CD14-positive monocyte (primary cell): ENCODE data around the gene WEE2. TPM values are rescaled to one million over a fixed set of nuclear protein-coding genes. Genes with fewer than 3 reads are reported as not detected.

Source experiments
- DNase-seq, 3 donors: peaks; one replicate each; pipeline ENCODE4 v3.0.0-alpha.2; 2011 to 2022
- H2AFZ ChIP-seq: 2 replicates; pipeline ENCODE4 v1.6.0; 2012; ENCODE audit warnings: mild to moderate bottlenecking, low read depth, low read length, inconsistent platforms; ENCODE audit not compliant: insufficient read depth, poor library complexity, severe bottlenecking
- H3K27ac ChIP-seq, 2 donors: 1 replicate in 1 of 2; 2 replicates in 1 of 2; pipeline ENCODE4 v1.5.1; 2012 to 2013; ENCODE audit warnings: low read length in 2 of 2, control low read depth in 1 of 2, inconsistent platforms in 1 of 2, low read depth in 1 of 2, mild to moderate bottlenecking in 1 of 2
- H3K27me3 ChIP-seq, 2 donors: one replicate each; pipeline versions ENCODE4 v1.6.0 to v1.6.1; 2011 to 2013; ENCODE audit warnings: low read length in 2 of 2; ENCODE audit not compliant: control insufficient read depth in 2 of 2, insufficient read depth in 2 of 2
- H3K36me3 ChIP-seq, 2 donors: replicated peaks in 1 of 2; 1 replicate in 1 of 2; 2 replicates in 1 of 2; pipeline versions ENCODE4 v1.5.1 to v1.6.1; 2012 to 2013; ENCODE audit warnings: low read length in 2 of 2, control low read depth in 1 of 2, inconsistent platforms in 1 of 2, mild to moderate bottlenecking in 1 of 2; ENCODE audit not compliant: insufficient read depth in 2 of 2, control insufficient read depth in 1 of 2
- H3K4me1 ChIP-seq, 2 donors: 1 replicate in 1 of 2; 2 replicates in 1 of 2; pipeline versions ENCODE4 v1.5.1 to v1.6.1; 2012 to 2013; ENCODE audit warnings: low read length in 2 of 2, control low read depth in 1 of 2, inconsistent platforms in 1 of 2, mild to moderate bottlenecking in 1 of 2, moderate library complexity in 1 of 2; ENCODE audit not compliant: insufficient read depth in 2 of 2, control insufficient read depth in 1 of 2
- H3K4me2 ChIP-seq: replicated peaks from 2 replicates; pipeline ENCODE3; 2012; ENCODE audit warnings: low read length, moderate library complexity, mild to moderate bottlenecking; ENCODE audit not compliant: poor library complexity, severe bottlenecking; ENCODE audit errors: extremely low read depth
- H3K4me3 ChIP-seq, 3 experiments: fragments of 200-600 bp in 1 of 3; sonication (generic) in 1 of 3; replicated peaks in 1 of 3; 1 replicate in 2 of 3; 2 replicates in 1 of 3; pipeline ENCODE4 v1.5.1; 2011 to 2013; ENCODE audit warnings: low read length in 3 of 3, mild to moderate bottlenecking in 3 of 3, control low read depth in 2 of 3, low read depth in 2 of 3, inconsistent platforms in 1 of 3, moderate library complexity in 1 of 3
- H3K79me2 ChIP-seq: 2 replicates; pipeline ENCODE4 v1.6.0; 2012; ENCODE audit warnings: mild to moderate bottlenecking, control low read depth, inconsistent platforms, low read length, moderate library complexity; ENCODE audit not compliant: insufficient read depth
- H3K9ac ChIP-seq: 2 replicates; pipeline ENCODE4 v1.6.0; 2017; ENCODE audit warnings: low read length, mild to moderate bottlenecking; ENCODE audit not compliant: insufficient read depth, poor library complexity, severe bottlenecking
- H3K9me3 ChIP-seq, 2 donors: replicated peaks in 1 of 2; 1 replicate in 1 of 2; 2 replicates in 1 of 2; pipeline versions ENCODE4 v1.5.1 to v1.6.1; 2012 to 2013; ENCODE audit warnings: low read length in 2 of 2, control low read depth in 1 of 2; ENCODE audit not compliant: control insufficient read depth in 1 of 2, insufficient read depth in 1 of 2
- H4K20me1 ChIP-seq: 2 replicates; pipeline ENCODE4 v1.6.0; 2012; ENCODE audit warnings: mild to moderate bottlenecking, low read length, control low read depth, moderate library complexity; ENCODE audit not compliant: insufficient read depth
- H3K27ac Mint-ChIP-seq, 7 donors: one replicate each; pipeline ENCODE4 v1.8.0; 2020; ENCODE audit warnings: mild to moderate bottlenecking in 7 of 7, mixed read lengths in 7 of 7, moderate library complexity in 6 of 7, inconsistent platforms in 2 of 7
- H3K27me3 Mint-ChIP-seq, 3 donors: one replicate each; pipeline ENCODE4 v1.8.0; 2021 to 2022; ENCODE audit warnings: low read depth in 3 of 3, mild to moderate bottlenecking in 3 of 3, mixed read lengths in 3 of 3, moderate library complexity in 3 of 3, inconsistent platforms in 1 of 3
- H3K36me3 Mint-ChIP-seq, 2 donors: one replicate each; pipeline ENCODE4 v1.8.0; 2020; ENCODE audit warnings: mixed read lengths in 2 of 2, inconsistent platforms in 1 of 2, mild to moderate bottlenecking in 1 of 2
- H3K4me1 Mint-ChIP-seq: one replicate; pipeline ENCODE4 v1.8.0; 2020; ENCODE audit warnings: mild to moderate bottlenecking, mixed read lengths
- H3K4me3 Mint-ChIP-seq, 2 donors: one replicate each; pipeline ENCODE4 v1.8.0; 2020; ENCODE audit warnings: mild to moderate bottlenecking in 2 of 2, mixed read lengths in 2 of 2, moderate library complexity in 1 of 2
- H3K9me3 Mint-ChIP-seq, 7 donors: one replicate each; pipeline ENCODE4 v1.8.0; 2020 to 2022; ENCODE audit warnings: mixed read lengths in 7 of 7, mild to moderate bottlenecking in 6 of 7, moderate library complexity in 6 of 7, inconsistent platforms in 2 of 7
- WGBS: methylation state at CpG from one replicate; pipeline ENCODE4 v1.1.5; 2013; ENCODE audit warnings: missing lambda C conversion rate; ENCODE audit not compliant: insufficient coverage; 5-methylcytosine and 5-hydroxymethylcytosine counted together
- intact Hi-C, 2 donors: fragments of 100-400 bp; cut with micrococcal nuclease; formaldehyde crosslinking; loops; one replicate each; pipeline versions ENCODE4 v1.15.0 to v1.15.1; 2023
- polyA plus RNA-seq, 3 donors: library from polyadenylated mRNA; depleted of rRNA in 1 of 3; unstranded in 2 of 3; stranded (reverse) in 1 of 3; fragments of 300-500 nt in 2 of 3; fragments of >200 nt in 1 of 3; fragmentation: Illumina TruSeq in 2 of 3; gene quantifications; 1 replicate in 2 of 3; 2 replicates in 1 of 3; pipeline ENCODE4 v1.2.3, GENCODE V29; 2012 to 2021
- TF ChIP-seq, protein P1 (sequence below): fragments of 200-600 bp; IDR thresholded peaks from one replicate; pipeline ENCODE4 v1.8.0; 2022; ENCODE audit warnings: antibody characterized with exemption, mild to moderate bottlenecking

The WEE2 gene
- polyA plus RNA-seq, 3 donors = not detected

DNA sequence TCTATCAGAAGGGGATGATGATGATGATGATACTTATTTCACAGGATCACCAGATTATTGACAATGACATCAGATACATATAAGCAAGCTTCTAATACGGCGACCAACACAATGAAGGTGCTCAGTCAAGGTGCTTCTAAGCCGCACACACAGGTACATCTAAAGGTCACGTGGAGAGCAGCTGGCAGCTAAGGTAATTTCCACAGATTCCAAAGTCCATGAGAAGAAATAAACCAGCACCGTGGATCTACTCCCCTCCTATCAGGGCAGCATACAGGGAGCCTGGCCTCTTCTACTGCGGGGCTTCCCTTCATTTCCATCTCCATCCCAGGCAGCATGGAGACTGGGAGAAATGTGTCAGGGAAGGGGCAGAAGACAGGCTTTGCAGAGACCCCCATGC, 43.7 kb upstream of the WEE2 start:
- Histone ChIP-seq H3K27ac (no peak overlapping the region), H3K4me3 (no peak overlapping the region), H3K4me1 (peaks cover 45 to 47% of the 10 kb centered on the region in 2 donors), H3K9me3 (no peaks in the 10 kb centered on the region), H3K9ac (no peak overlapping the region), H2AFZ (no peak overlapping the region), H3K27me3 (no peaks in the 10 kb centered on the region), H3K79me2 (no peaks in the 10 kb centered on the region), H3K36me3 (peaks cover 6 to 19% of the 10 kb centered on the region in 2 donors), H3K4me2 (no peak overlapping the region), H4K20me1 (no peaks in the 10 kb centered on the region)
- no peak for DNase-seq
- Mint-ChIP-seq H3K9me3 (no peaks in the 10 kb centered on the region), H3K27ac (peak overlapping the region in 2 of 7 donors; percentile 16 to 18), H3K4me1 (peaks cover 43% of the 10 kb centered on the region), H3K36me3 (peaks cover 21 to 32% of the 10 kb centered on the region in 2 donors), H3K4me3 (no peak overlapping the region), H3K27me3 (peaks cover 0 to 4% (median 1%) of the 10 kb centered on the region in 3 donors)
- intact Hi-C loops = no loop called here
- TF ChIP-seq, protein P1, sequence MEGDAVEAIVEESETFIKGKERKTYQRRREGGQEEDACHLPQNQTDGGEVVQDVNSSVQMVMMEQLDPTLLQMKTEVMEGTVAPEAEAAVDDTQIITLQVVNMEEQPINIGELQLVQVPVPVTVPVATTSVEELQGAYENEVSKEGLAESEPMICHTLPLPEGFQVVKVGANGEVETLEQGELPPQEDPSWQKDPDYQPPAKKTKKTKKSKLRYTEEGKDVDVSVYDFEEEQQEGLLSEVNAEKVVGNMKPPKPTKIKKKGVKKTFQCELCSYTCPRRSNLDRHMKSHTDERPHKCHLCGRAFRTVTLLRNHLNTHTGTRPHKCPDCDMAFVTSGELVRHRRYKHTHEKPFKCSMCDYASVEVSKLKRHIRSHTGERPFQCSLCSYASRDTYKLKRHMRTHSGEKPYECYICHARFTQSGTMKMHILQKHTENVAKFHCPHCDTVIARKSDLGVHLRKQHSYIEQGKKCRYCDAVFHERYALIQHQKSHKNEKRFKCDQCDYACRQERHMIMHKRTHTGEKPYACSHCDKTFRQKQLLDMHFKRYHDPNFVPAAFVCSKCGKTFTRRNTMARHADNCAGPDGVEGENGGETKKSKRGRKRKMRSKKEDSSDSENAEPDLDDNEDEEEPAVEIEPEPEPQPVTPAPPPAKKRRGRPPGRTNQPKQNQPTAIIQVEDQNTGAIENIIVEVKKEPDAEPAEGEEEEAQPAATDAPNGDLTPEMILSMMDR = no peak
- WGBS = 100% methylated on average over 2 of the region's 6 CpGs

DNA sequence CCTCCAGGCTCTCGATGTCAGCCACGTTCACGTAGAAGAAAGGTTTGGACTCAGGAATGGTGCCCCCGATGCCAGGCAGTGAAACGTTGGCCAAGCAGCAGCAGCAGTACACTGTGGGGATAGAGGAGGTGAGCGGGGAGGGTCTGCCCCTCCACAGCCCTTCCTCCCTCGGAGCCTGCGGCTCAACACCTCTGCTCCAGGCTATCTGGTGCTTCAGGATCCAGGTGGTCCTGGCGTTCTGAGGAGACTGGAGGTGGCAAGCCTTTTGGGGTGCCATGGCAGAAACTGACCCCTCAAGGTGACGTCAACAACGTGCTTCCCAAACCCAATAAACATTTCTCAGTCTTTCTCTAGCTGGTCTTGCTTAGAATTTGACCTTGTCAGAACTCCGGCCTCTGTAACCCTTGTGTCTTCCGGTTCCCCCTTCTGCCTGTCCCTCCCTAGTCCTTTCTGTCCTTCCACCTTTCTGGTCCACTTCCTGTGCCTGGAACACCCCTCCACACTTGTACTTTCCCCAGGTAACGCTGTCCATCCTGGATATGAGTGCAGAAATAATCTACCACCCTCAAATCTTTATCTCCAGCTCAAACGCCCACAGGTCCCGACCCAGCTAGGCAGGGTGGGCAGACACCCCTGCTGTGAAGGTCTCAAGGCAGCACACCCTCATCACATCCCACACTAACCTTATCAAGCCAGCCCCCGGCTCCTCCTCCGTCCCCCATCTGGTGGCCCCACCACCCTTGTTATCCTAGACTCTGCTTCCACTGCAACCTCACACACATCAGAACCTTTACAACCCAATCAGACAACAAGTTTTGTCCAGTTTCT, 42.7 kb upstream of the WEE2 start:
- Histone ChIP-seq H4K20me1 (no peaks in the 10 kb centered on the region), H3K9ac (no peak overlapping the region), H3K79me2 (no peaks in the 10 kb centered on the region), H3K4me2 (no peak overlapping the region), H3K27ac (no peak overlapping the region), H2AFZ (no peak overlapping the region), H3K4me1 (peaks cover 36 to 37% of the 10 kb centered on the region in 2 donors), H3K4me3 (no peak overlapping the region), H3K9me3 (no peaks in the 10 kb centered on the region), H3K36me3 (peaks cover 6 to 19% of the 10 kb centered on the region in 2 donors), H3K27me3 (no peaks in the 10 kb centered on the region)
- intact Hi-C loops = no loop called here
- WGBS = 96% methylated on average over 13 of the region's 18 CpGs
- peaks cover 21 to 34% of the 10 kb centered on the region in 2 donors for H3K36me3 Mint-ChIP-seq
- TF ChIP-seq, protein P1 = no peak
- peaks cover 0 to 4% (median 1%) of the 10 kb centered on the region in 3 donors for H3K27me3 Mint-ChIP-seq
- peak overlapping the region in 4 of 7 donors; percentile 3 to 21 (median 14) for H3K27ac Mint-ChIP-seq
- H3K9me3 Mint-ChIP-seq = no peaks in the 10 kb centered on the region
- H3K4me3 Mint-ChIP-seq = no peak overlapping the region
- no peak for DNase-seq
- peaks cover 34% of the 10 kb centered on the region for H3K4me1 Mint-ChIP-seq
